Suppressor macrophage treated with lipopolysaccharide for 1 hour (primary cell): ENCODE data around the gene RTN1.

ENCODE experiments used
- DNase-seq, 3 donors: peaks; one replicate each; pipeline ENCODE4 v3.0.0-alpha.2; 2020 to 2022

RTN1 gene

GRCh38 chr14:59870277-59871165 is at the start of gene RTN1:
Gene RTN1 (minus strand): TSS chr14:59870776. CDS start chr14:59870630, 146 bp downstream.
- peak; percentile 78 to 86 (median 79) for DNase-seq

- DNase-seq = peak in 2 of 3 donors; percentile 60 to 67
Observed at GRCh38 chr14:59920378-59920683, 49.8 kb upstream of the RTN1 start.

GRCh38 chr14:59919570-59920377 is 49.2 kb upstream of the RTN1 start, which contains the start of gene LRRC9:
Gene LRRC9 (plus strand): TSS chr14:59920144.
- peak in 1 of 3 donors; percentile 48 for DNase-seq

GRCh38 chr14:59918824-59919569 is 48.4 kb upstream of the RTN1 start:
- DNase-seq = peak; percentile 55 to 63 (median 60)

- DNase-seq = no peak
Observed at GRCh38 chr14:59913187-59913586, 42.6 kb upstream of the RTN1 start.

GRCh38 chr14:59912443-59912842 is 41.9 kb upstream of the RTN1 start:
- DNase-seq = no peak

- peak in 2 of 3 donors; percentile 31 to 55 for DNase-seq
Observed at GRCh38 chr14:59905188-59905587, 34.6 kb upstream of the RTN1 start.

- DNase-seq = no peak
Observed at GRCh38 chr14:59904184-59904583, 33.6 kb upstream of the RTN1 start.

- no peak for DNase-seq
Observed at GRCh38 chr14:59900556-59900955, 30.0 kb upstream of the RTN1 start.

GRCh38 chr14:59897757-59898383 is 27.3 kb upstream of the RTN1 start:
- peak; percentile 58 to 75 (median 70) for DNase-seq

- no peak for DNase-seq
Observed at GRCh38 chr14:59895721-59896120, 25.1 kb upstream of the RTN1 start.

GRCh38 chr14:59890676-59891075 is 20.1 kb upstream of the RTN1 start:
- no peak for DNase-seq

- peak in 2 of 3 donors; percentile 31 to 32 for DNase-seq
Observed at GRCh38 chr14:59882957-59883356, 12.4 kb upstream of the RTN1 start.

- DNase-seq = no peak
Observed at GRCh38 chr14:59871166-59871495, 555 bp upstream of the RTN1 start.

- DNase-seq = peak in 1 of 3 donors; percentile 32
Observed at GRCh38 chr14:59869381-59870255, 958 bp downstream of the RTN1 start.

- no peak for DNase-seq
Observed at GRCh38 chr14:59868021-59868420, 2.6 kb downstream of the RTN1 start.

GRCh38 chr14:59863806-59864525 is 6.6 kb downstream of the RTN1 start:
- peak; percentile 59 to 62 (median 61) for DNase-seq

- DNase-seq = no peak
Observed at GRCh38 chr14:59857328-59857727, 13.2 kb downstream of the RTN1 start.

GRCh38 chr14:59852350-59852749 is 18.2 kb downstream of the RTN1 start:
- DNase-seq = peak in 1 of 3 donors; percentile 25

GRCh38 chr14:59850458-59850857 is 20.1 kb downstream of the RTN1 start:
- DNase-seq = no peak
